GM21447 (cell line): Measurements from ENCODE around the gene LANCL2.

Experiments used
- ATAC-seq: cut with Tn5 transposase; IDR thresholded peaks from one replicate; pipeline ENCODE4 v1.9.1; 2021; ENCODE audit not compliant: unreplicated experiment

LANCL2 gene

GRCh38 chr7:55361560-55361959, 3.6 kb upstream of the LANCL2 start:
- no peak for ATAC-seq

- no peak for ATAC-seq
Measured at GRCh38 chr7:55362927-55363326, 2.2 kb upstream of the LANCL2 start.

DNA sequence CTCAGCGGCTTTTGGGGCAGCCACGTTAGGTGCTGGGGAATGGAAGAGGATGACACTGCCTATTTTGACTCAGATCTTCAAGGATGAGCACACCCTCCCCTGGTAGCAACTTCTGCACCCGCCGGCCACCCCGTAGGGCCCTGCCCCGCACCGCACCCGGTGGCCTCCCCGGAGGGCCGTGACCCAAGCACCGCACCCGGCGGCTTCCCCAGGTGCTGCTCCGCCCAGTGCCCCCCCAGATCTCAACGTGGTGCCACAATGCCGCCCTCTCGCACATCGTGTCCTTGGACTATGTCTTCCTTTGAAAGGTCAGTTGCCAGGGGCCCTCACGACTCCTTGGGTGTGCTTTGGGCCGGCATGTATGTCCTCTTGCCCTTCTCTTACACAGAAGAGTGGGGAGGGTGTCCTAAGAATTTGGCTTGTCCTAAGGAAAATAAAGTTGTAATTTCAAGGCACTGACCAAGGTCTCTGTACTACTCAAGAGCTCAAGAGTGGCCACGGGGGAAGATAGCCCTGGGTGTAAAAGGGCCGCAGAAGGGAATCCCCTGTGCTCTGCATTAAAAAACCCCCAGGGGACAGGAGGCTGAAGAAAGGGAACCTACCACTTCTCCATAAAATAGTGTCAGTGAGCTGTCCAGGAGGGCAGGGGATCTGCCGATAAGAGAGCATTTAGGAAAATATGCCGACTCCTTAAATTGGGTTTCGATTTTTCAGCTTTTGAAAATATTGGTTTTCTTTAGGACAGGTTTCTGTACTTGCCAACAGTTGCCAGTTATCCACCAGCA, 1.6 kb upstream of the LANCL2 start:
- no peak for ATAC-seq

- peak; percentile 85 for ATAC-seq
Measured at GRCh38 chr7:55365675-55366460, 731 bp downstream of the LANCL2 start.

- peak; percentile 16 for ATAC-seq
Measured at GRCh38 chr7:55366461-55367070, 1.4 kb downstream of the LANCL2 start.

DNA sequence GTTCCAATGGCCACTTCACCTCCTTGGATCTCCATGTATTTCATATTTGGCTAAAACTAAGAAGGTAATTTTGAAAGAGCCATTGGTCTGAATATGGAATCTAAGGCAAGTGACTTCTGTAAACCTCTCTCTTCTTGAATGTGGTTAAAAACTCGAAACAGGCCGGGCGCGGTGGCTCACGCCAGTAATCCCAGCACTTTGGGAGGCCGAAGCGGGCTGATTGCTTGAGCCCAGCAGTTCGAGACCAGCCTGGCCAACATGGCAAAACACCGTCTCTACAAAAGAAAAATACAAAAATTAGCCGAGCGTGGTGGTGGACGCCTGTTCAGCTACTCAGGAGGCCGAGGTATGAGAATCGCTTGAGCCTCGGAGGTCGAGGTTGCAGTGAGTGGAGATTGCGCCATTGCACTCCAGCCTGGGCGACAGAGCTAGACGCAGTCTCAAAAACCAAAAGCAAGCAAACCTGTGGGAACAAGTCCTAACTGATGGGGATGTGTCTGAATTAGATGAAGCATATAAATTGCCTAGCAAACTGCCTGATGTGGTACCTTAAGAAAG, 2.2 kb downstream of the LANCL2 start:
- no peak for ATAC-seq

DNA sequence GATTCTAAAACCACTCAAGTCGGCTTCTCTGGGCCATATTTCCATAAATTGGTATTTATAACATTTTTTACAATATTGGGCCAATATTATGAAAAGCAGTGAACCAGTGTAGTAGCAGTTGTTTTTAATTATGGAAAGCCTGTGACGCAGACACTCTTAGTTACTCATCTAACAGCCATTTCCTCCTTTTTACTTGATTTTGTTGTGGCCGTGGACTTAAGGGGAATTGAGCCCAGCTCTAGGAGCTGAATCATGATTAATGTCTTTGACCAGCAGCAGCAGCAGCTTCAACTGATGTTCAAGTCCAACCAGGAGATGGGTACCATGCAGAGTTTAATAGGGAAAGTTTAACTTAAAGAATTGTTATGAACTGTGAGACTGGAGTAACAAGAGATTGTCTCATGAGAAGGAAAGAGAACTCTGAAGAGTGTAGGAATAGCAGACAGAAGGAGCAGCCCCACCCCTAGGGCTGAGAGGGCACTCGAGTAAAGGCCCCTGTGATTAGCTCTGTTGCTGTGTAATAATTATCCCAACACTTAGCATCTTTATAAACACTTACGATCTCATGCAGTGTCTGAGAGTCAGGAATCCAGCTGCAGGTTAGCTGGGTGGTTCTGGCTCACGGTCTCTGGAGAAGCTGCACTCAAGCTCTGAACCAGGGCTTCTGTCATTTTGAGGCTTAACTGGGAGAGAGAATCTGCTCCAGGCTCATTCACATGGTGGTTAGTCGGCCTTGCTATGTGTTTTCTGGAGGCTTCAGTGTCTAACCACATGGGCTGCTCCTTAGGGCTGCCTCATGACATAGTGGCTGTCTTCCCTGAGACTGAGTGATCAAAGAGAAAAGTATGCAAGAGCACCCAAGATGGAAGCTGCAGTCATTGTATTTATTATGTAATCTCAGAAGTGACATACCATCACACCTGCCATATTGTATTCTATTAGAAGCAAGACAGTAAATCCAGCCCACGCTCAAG, 4.6 kb downstream of the LANCL2 start:
- ATAC-seq, result no peak

GRCh38 chr7:55374213-55374612, 9.1 kb downstream of the LANCL2 start:
- no peak for ATAC-seq

- no peak for ATAC-seq
Measured at GRCh38 chr7:55375237-55375636, 10.1 kb downstream of the LANCL2 start.

DNA sequence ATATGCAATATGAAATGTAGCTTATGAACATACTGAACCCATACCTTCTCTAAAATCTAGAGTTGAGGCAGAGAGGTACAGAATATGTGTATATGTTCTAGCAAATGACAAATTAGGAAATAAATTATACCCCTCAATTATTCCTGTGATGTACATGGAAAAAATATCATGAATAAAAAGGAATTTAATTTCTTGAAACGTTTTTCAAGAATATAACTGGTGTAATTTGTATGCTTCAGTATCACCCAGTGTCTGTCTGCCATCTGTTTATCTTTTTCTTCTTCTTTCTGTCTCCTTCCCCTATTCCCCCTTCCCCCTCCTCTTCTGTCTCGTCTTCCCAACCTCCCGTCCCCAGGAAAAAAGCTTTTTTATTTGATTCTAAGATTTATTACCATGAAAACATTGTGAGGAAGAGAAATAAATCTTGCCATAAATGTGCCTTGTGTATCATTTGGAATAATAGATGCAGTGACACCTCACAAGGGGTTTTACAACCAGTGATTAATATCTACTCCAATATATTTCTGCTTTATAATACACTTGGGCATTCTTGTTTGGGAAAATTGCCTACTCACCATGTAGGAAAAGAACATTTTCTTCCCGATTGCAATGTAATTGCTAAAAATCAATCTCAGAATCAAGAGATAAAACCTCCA, 12.2 kb downstream of the LANCL2 start:
- ATAC-seq, result no peak

DNA sequence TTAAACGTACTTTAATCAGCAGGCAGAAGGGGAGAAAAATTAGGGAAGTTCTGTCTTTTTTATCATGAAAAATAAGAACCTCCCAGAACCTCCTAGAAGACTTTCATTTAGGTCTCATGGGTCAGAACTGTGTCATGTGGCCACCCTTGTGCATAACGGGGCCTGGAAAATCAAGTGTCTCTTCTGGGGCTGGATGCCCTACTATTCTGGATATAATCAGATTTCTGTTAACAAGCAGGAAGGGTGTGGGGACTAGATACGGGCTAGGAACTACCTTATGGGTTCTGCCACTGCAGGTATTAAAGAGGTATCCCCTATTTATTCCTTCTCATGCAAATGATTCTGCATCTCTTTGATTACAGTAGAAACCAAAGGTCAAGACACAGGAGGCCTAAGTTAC, 14.1 kb downstream of the LANCL2 start:
- ATAC-seq, result no peak

DNA sequence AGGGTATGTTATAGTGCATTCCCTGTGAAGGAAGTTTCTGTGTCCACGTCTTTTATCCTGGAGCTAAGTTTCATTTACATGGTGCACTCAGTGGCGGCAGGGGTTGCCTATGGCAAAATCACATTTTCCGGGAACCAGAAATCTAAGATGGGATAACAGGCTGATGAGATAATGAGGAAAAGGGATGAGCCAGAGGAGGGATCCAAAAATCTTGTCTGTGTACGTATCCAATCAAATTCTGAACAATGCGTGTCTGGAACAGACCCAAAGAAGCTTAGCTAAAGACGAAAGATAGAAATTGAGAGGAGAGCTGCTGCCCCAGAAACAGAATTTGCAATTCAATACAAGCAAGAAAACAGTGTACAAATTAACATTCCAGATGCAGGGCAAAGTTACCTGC, 16.1 kb downstream of the LANCL2 start:
- no peak for ATAC-seq

GRCh38 chr7:55381696-55382095, 16.6 kb downstream of the LANCL2 start:
- ATAC-seq, result no peak

DNA sequence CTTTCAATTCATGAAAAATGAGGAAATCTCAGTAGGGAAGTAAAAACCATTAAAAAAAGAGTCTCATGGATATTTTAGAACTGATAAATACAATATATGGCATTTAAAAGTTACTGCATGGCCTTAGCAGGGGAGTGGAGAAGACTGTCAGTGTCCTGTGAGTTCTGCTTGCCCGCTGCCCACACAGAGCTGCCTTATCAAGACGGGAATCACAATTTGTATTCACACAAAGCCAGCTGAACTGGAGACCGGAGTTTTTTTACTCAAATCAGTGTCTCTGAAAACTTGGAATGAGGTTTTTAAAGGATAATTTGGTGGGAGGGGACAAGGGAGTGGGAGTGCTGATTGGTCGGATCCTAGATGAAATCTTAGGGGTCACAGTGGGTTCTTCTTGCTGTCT, 17.1 kb downstream of the LANCL2 start:
- no peak for ATAC-seq

DNA sequence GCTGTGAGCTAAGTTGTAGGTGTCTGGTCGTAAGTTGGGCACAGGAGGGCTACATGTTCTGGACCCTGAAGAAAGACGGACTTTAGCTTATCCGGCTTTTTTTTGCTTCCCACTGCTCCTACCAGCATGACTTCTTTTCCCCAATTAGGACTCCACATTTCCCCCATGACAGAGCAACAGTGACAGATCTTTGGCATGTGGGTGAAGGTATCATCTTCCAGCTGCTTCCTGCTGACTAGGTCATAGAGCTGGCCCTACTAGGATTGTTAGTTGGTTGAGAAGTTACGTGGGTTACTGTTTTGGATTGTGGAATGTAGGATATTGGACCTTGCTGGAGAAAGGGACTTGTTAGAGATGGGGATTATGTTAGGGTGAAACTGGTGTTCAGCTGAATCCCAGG, 21.4 kb downstream of the LANCL2 start:
- ATAC-seq, result no peak

DNA sequence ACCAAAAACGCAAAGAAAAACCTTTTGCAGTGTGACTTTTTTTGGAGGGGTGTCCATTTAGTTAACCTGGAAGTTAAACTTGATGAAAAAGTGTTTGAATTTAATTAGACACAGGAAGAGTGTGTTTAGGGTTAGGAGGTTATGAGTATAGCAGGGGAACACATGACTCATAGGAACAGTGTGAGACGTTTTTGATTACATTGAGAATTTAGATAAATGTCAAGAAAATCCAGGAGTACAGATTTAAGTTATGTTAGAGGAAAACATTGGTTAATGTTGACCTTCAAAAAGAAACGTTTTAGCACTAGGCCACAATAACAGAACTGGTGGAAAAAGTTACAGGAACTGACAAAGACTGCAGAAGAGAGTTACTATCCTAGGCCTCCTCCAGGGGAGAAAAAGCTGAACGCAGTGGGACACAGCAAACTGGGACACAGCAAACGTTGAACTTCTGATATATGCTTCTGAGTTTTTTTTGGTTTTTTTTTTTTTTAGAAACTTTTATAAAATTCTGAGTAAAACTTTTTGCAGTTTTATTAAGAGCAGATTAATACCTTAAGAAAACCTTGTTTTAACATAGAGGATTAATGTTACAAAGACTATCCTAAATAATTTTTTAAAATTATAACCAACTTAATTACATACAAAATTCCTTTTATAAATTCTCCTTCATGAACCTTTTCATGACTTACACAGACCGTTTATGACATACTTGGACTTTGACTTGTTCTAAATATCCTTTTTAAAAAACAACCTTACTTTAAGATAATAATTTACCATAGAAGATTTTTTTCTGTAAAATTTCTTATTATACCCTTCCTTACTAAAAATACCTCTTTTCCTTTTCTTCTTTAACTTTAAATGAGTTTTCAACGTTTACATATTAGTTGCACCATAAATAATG, 22.2 kb downstream of the LANCL2 start:
- no peak for ATAC-seq

- no peak for ATAC-seq
Measured at GRCh38 chr7:55396233-55396785, 31.2 kb downstream of the LANCL2 start.

DNA sequence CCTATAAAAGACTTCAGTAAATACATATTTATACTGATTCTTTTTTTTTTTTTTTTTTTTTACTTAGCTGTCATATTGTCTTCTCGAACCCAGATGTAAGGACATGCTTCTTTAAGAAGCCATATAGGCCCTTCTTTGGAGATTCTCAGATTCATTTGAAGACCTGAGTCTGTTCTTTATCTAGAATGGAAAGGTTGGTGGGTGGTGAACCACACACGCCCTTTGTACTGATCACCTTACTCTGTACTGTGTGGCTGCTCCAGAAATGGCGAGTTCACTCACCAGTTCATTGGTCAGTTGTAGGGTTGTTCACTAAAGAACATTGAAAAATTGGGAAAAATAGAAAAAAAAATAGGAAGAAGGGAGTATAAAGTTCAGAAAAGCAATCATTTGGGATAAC, 32.5 kb downstream of the LANCL2 start:
- no peak for ATAC-seq

DNA sequence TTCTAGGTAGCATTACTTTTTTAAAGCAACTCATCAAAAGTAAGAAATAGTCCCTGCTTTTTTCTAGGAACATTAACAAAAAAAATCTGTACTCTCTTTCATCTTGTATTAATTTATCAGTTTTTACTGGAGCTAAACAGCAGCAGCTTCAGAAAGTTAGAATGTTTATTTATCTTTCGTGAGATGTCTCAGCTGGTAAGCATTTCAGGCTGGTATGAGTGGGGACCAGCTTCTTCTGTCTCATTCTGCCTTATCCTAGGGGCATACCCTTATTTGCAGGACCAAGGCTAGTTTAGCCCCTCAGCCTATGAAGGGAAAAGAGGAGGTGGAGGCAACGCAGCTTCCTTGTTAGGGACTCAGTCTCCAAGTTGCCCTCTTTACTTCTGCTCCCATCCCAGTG, 35.1 kb downstream of the LANCL2 start:
- ATAC-seq, result no peak
